K562 (cell line): ENCODE data around the gene SRI. TPM values are rescaled to one million over a fixed set of nuclear protein-coding genes. Genes with fewer than 3 reads are reported as not detected.
A peak's percentile ranks its signal among the peaks of the same experiment; 100 is the strongest.

Experiments used
- FIP1L1 ChIP-seq: fragments of 200-400 bp; formaldehyde crosslinking; IDR thresholded peaks from 2 replicates; pipeline ENCODE4 v1.6.1; 2018; ENCODE audit warnings: mild to moderate bottlenecking, low read depth, low read length; ENCODE audit not compliant: poor library complexity, severe bottlenecking
- HDAC2 ChIP-seq: fragments of 450-650 bp; IDR thresholded peaks from 2 replicates; pipeline ENCODE4 v1.6.1; 2016; ENCODE audit warnings: mild to moderate bottlenecking
- KDM5B ChIP-seq: fragments of 200-600 bp; sonication (generic); IDR thresholded peaks from 2 replicates; pipeline ENCODE4 v1.6.1; 2012; ENCODE audit warnings: low read depth, mild to moderate bottlenecking, moderate library complexity, low read length, control low read depth, inconsistent platforms; ENCODE audit not compliant: insufficient replicate concordance
- KLF1 ChIP-seq: fragments of 450-650 bp; IDR thresholded peaks from 2 replicates; pipeline ENCODE4 v1.6.1; 2016; ENCODE audit warnings: missing genetic modification characterization, missing compliant biosample characterization
- TEAD1 ChIP-seq, 2 experiments: fragments of 450-650 bp in 1 of 2; sonication (generic) in 1 of 2; formaldehyde crosslinking; IDR thresholded peaks; 2 replicates each; pipeline versions ENCODE4 v1.4.0 to v1.8.0; 2020 to 2022; ENCODE audit warnings: mild to moderate bottlenecking in 2 of 2, missing genetic modification reagents in 1 of 2
- TOE1 ChIP-seq, 2 experiments: fragments of 450-650 bp in 1 of 2; sonication (generic) in 1 of 2; formaldehyde crosslinking in 1 of 2; IDR thresholded peaks; 2 replicates each; pipeline versions ENCODE4 v1.7.1 to v1.8.0; 2016 to 2022; ENCODE audit warnings: borderline replicate concordance in 2 of 2, mild to moderate bottlenecking in 2 of 2, antibody characterized with exemption in 1 of 2, inconsistent platforms in 1 of 2, low read depth in 1 of 2, missing genetic modification reagents in 1 of 2, moderate library complexity in 1 of 2
- ZBTB1 ChIP-seq: sonication (generic); formaldehyde crosslinking; IDR thresholded peaks from 2 replicates; pipeline ENCODE4 v1.8.1; 2023; ENCODE audit warnings: missing genetic modification reagents, low read depth, mild to moderate bottlenecking, borderline replicate concordance
- ZNF316 ChIP-seq: fragments of 450-650 bp; IDR thresholded peaks from 2 replicates; pipeline ENCODE4 v1.6.1; 2016
- polyA plus RNA-seq, 8 experiments: library from polyadenylated mRNA; depleted of rRNA in 4 of 8; stranded (reverse) in 5 of 8; unstranded in 3 of 8; fragments of >200 nt; fragmentation: Nextera tagmentation in 2 of 8; fragmentation: Illumina TruSeq in 1 of 8; extraction: Ambion mirVana in 2 of 8; extraction: Trizol in 1 of 8; gene quantifications; 2 replicates each; pipeline versions ENCODE4 v1.2.1 to v1.2.3, GENCODE V29; 2011 to 2014; ENCODE audit warnings: inconsistent platforms in 1 of 8, missing spikeins in 1 of 8
- total RNA-seq, 7 experiments: library from RNA; depleted of rRNA in 6 of 7; stranded (reverse); fragments of >200 nt in 6 of 7; fragmentation: Illumina TruSeq in 2 of 7; extraction: Trizol in 2 of 7; gene quantifications; 2 replicates each; pipeline versions ENCODE4 v1.2.1 to v1.2.3, GENCODE V29; 2011 to 2021; ENCODE audit warnings: low replicate concordance in 1 of 7
- TF ChIP-seq, protein P1 (sequence below): fragments of 450-650 bp; IDR thresholded peaks from 2 replicates; pipeline ENCODE4 v1.6.1; 2016; ENCODE audit warnings: mild to moderate bottlenecking, moderate library complexity
- TF ChIP-seq, protein P2 (sequence below), 2 experiments: fragments of 200-800 bp in 1 of 2; sonication (Bioruptor generic) in 1 of 2; sonication (generic) in 1 of 2; formaldehyde crosslinking in 1 of 2; IDR thresholded peaks in 1 of 2; conservative IDR thresholded peaks in 1 of 2; 2 replicates each; pipeline versions ENCODE4 v1.5.0 to v1.6.1; 2016 to 2020; ENCODE audit warnings: missing compliant biosample characterization in 1 of 2, missing genetic modification characterization in 1 of 2, missing genetic modification reagents in 1 of 2

Gene SRI
- total and polyA plus RNA-seq, 9 of the 15 experiments (the other 6 are each of a cell fraction or from before 2014, with no cell fraction given): 56.4 to 158 (median 119) TPM

- TF ChIP-seq, protein P1, sequence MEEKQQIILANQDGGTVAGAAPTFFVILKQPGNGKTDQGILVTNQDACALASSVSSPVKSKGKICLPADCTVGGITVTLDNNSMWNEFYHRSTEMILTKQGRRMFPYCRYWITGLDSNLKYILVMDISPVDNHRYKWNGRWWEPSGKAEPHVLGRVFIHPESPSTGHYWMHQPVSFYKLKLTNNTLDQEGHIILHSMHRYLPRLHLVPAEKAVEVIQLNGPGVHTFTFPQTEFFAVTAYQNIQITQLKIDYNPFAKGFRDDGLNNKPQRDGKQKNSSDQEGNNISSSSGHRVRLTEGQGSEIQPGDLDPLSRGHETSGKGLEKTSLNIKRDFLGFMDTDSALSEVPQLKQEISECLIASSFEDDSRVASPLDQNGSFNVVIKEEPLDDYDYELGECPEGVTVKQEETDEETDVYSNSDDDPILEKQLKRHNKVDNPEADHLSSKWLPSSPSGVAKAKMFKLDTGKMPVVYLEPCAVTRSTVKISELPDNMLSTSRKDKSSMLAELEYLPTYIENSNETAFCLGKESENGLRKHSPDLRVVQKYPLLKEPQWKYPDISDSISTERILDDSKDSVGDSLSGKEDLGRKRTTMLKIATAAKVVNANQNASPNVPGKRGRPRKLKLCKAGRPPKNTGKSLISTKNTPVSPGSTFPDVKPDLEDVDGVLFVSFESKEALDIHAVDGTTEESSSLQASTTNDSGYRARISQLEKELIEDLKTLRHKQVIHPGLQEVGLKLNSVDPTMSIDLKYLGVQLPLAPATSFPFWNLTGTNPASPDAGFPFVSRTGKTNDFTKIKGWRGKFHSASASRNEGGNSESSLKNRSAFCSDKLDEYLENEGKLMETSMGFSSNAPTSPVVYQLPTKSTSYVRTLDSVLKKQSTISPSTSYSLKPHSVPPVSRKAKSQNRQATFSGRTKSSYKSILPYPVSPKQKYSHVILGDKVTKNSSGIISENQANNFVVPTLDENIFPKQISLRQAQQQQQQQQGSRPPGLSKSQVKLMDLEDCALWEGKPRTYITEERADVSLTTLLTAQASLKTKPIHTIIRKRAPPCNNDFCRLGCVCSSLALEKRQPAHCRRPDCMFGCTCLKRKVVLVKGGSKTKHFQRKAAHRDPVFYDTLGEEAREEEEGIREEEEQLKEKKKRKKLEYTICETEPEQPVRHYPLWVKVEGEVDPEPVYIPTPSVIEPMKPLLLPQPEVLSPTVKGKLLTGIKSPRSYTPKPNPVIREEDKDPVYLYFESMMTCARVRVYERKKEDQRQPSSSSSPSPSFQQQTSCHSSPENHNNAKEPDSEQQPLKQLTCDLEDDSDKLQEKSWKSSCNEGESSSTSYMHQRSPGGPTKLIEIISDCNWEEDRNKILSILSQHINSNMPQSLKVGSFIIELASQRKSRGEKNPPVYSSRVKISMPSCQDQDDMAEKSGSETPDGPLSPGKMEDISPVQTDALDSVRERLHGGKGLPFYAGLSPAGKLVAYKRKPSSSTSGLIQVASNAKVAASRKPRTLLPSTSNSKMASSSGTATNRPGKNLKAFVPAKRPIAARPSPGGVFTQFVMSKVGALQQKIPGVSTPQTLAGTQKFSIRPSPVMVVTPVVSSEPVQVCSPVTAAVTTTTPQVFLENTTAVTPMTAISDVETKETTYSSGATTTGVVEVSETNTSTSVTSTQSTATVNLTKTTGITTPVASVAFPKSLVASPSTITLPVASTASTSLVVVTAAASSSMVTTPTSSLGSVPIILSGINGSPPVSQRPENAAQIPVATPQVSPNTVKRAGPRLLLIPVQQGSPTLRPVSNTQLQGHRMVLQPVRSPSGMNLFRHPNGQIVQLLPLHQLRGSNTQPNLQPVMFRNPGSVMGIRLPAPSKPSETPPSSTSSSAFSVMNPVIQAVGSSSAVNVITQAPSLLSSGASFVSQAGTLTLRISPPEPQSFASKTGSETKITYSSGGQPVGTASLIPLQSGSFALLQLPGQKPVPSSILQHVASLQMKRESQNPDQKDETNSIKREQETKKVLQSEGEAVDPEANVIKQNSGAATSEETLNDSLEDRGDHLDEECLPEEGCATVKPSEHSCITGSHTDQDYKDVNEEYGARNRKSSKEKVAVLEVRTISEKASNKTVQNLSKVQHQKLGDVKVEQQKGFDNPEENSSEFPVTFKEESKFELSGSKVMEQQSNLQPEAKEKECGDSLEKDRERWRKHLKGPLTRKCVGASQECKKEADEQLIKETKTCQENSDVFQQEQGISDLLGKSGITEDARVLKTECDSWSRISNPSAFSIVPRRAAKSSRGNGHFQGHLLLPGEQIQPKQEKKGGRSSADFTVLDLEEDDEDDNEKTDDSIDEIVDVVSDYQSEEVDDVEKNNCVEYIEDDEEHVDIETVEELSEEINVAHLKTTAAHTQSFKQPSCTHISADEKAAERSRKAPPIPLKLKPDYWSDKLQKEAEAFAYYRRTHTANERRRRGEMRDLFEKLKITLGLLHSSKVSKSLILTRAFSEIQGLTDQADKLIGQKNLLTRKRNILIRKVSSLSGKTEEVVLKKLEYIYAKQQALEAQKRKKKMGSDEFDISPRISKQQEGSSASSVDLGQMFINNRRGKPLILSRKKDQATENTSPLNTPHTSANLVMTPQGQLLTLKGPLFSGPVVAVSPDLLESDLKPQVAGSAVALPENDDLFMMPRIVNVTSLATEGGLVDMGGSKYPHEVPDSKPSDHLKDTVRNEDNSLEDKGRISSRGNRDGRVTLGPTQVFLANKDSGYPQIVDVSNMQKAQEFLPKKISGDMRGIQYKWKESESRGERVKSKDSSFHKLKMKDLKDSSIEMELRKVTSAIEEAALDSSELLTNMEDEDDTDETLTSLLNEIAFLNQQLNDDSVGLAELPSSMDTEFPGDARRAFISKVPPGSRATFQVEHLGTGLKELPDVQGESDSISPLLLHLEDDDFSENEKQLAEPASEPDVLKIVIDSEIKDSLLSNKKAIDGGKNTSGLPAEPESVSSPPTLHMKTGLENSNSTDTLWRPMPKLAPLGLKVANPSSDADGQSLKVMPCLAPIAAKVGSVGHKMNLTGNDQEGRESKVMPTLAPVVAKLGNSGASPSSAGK: peak; percentile 80
- TF ChIP-seq KDM5B: peak; percentile 14
- 0 out of 2 replicates have a peak, but pooled peaks have one; percentile 10 for TF ChIP-seq ZBTB1 (CRISPR knock-in tag)
- peak in 1 of 2 experiments; percentile 3; a peak in 1 of 4 replicates for TF ChIP-seq TEAD1 (CRISPR knock-in tag; IDR thresholded peaks at IDR 0.05)
- TF ChIP-seq FIP1L1: peak; percentile 89
- TF ChIP-seq TOE1 (IDR thresholded peaks at IDR 0.05; ENCODE audit: borderline replicate concordance): peak; percentile 93
- no peak for TF ChIP-seq TOE1 (CRISPR knock-in tag; IDR thresholded peaks at IDR 0.05; ENCODE audit: borderline replicate concordance, low read depth)
- TF ChIP-seq HDAC2: no peak
- TF ChIP-seq KLF1 (tag): 0 out of 2 replicates have a peak, but pooled peaks have one; percentile 24
- TF ChIP-seq, protein P2, sequence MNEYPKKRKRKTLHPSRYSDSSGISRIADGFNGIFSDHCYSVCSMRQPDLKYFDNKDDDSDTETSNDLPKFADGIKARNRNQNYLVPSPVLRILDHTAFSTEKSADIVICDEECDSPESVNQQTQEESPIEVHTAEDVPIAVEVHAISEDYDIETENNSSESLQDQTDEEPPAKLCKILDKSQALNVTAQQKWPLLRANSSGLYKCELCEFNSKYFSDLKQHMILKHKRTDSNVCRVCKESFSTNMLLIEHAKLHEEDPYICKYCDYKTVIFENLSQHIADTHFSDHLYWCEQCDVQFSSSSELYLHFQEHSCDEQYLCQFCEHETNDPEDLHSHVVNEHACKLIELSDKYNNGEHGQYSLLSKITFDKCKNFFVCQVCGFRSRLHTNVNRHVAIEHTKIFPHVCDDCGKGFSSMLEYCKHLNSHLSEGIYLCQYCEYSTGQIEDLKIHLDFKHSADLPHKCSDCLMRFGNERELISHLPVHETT (CRISPR knock-in tag; conservative IDR thresholded peaks at IDR 0.05 in 1 of 2, IDR thresholded peaks at IDR 0.05 in 1 of 2): 0 out of 4 replicates have a peak, but pooled peaks of 1 of the 2 experiments have one; percentile 39
- TF ChIP-seq ZNF316: peak; percentile 70
Observed at GRCh38 chr7:88219781-88220747, at the start of gene SRI (continued).
